Fibroblast of lung (primary cell): ENCODE data around the gene GDPD2. TPM values are rescaled to one million over a fixed set of nuclear protein-coding genes. Genes with fewer than 3 reads are reported as not detected.

ENCODE experiments used
- DNase-seq, 2 donors: peaks; one replicate each; pipeline versions ENCODE4 v3.0.0 to v3.0.0-alpha.2; 2010; ENCODE audit warnings: low read depth in 2 of 2
- H2AFZ ChIP-seq: 2 replicates; pipeline ENCODE4 v1.5.1; 2012; ENCODE audit warnings: low read length, control low read depth, inconsistent platforms
- H3K27ac ChIP-seq: 2 replicates; pipeline ENCODE4 v1.5.1; 2011; ENCODE audit warnings: low read length, control low read depth; ENCODE audit not compliant: insufficient read depth
- H3K27me3 ChIP-seq: 2 replicates; pipeline ENCODE4 v1.5.1; 2011; ENCODE audit warnings: mild to moderate bottlenecking, low read length; ENCODE audit not compliant: control insufficient read depth, insufficient read depth
- H3K36me3 ChIP-seq: 2 replicates; pipeline ENCODE4 v1.5.1; 2011; ENCODE audit warnings: low read length; ENCODE audit not compliant: control insufficient read depth, insufficient read depth
- H3K4me1 ChIP-seq: 2 replicates; pipeline ENCODE4 v1.5.1; 2011; ENCODE audit warnings: low read length; ENCODE audit not compliant: control insufficient read depth, insufficient read depth; ENCODE audit errors: extremely low read depth
- H3K4me2 ChIP-seq: 2 replicates; pipeline ENCODE4 v1.5.1; 2011; ENCODE audit warnings: low read length, control low read depth; ENCODE audit not compliant: insufficient read depth; ENCODE audit errors: extremely low read depth
- H3K4me3 ChIP-seq, 4 experiments: fragments of 200-600 bp in 1 of 4; sonication (generic) in 1 of 4; replicated peaks in 1 of 4; 2 replicates each; pipeline ENCODE4 v1.5.1; 2011 to 2016; ENCODE audit warnings: low read length in 4 of 4, low read depth in 3 of 4, mild to moderate bottlenecking in 3 of 4, control low read depth in 2 of 4, inconsistent platforms in 1 of 4, mixed read lengths in 1 of 4; ENCODE audit not compliant: insufficient read depth in 1 of 4; ENCODE audit errors: control extremely low read depth in 1 of 4
- H3K79me2 ChIP-seq: 2 replicates; pipeline ENCODE4 v1.5.1; 2012; ENCODE audit warnings: mild to moderate bottlenecking, low read length, inconsistent platforms; ENCODE audit not compliant: control insufficient read depth, insufficient read depth
- H3K9ac ChIP-seq: 2 replicates; pipeline ENCODE4 v1.5.1; 2011; ENCODE audit warnings: mild to moderate bottlenecking, low read length, control low read depth; ENCODE audit not compliant: insufficient read depth
- H3K9me3 ChIP-seq: 2 replicates; pipeline ENCODE4 v1.5.1; 2012; ENCODE audit warnings: low read depth, low read length; ENCODE audit not compliant: control insufficient read depth, insufficient read depth
- H4K20me1 ChIP-seq: 2 replicates; pipeline ENCODE4 v1.5.1; 2011; ENCODE audit warnings: low read length; ENCODE audit not compliant: control insufficient read depth, insufficient read depth; ENCODE audit errors: extremely low read depth
- EZH2 ChIP-seq: IDR thresholded peaks from 2 replicates; pipeline ENCODE4 v1.5.1; 2012; ENCODE audit warnings: low read length, control low read depth, mild to moderate bottlenecking; ENCODE audit errors: missing control alignments
- polyA plus RNA-seq, 2 donors: library from polyadenylated mRNA; depleted of rRNA in 1 of 2; stranded (reverse) in 1 of 2; unstranded in 1 of 2; fragments of >200 nt; gene quantifications; 2 replicates each; pipeline ENCODE4 v1.2.1, GENCODE V29; 2011 to 2012; ENCODE audit warnings: missing spikeins in 1 of 2
- total RNA-seq: library from RNA; depleted of rRNA; stranded (reverse); fragments of >200 nt; gene quantifications from 2 replicates; pipeline ENCODE4 v1.2.1, GENCODE V29; 2014
- TF ChIP-seq, protein P1 (sequence below), 2 donors: IDR thresholded peaks in 1 of 2; conservative IDR thresholded peaks in 1 of 2; 1 replicate in 1 of 2; 2 replicates in 1 of 2; pipeline ENCODE4 v1.5.1; 2011 to 2012; ENCODE audit warnings: low read length in 2 of 2, control low read depth in 1 of 2, inconsistent platforms in 1 of 2, low read depth in 1 of 2, mild to moderate bottlenecking in 1 of 2

Gene GDPD2
- total and polyA plus RNA-seq, 2 donors (not counting 1 experiment from before 2014, with no cell fraction given) = not detected

GRCh38 chrX:70434352-70434866 is 11.3 kb downstream of the GDPD2 start:
- peak overlapping the region; percentile 86 for H3K27ac ChIP-seq
- H3K4me2 ChIP-seq = peak overlapping the region; percentile 85
- H3K9me3 ChIP-seq = no peaks in the 10 kb centered on the region
- H3K27me3 ChIP-seq = no peaks in the 10 kb centered on the region
- no peaks in the 10 kb centered on the region for H3K4me1 ChIP-seq
- H2AFZ ChIP-seq = peak overlapping the region; percentile 60
- H3K9ac ChIP-seq = peak overlapping the region; percentile 66
- no peaks in the 10 kb centered on the region for H3K79me2 ChIP-seq
- H3K36me3 ChIP-seq = no peaks in the 10 kb centered on the region
- no peaks in the 10 kb centered on the region for H4K20me1 ChIP-seq
- DNase-seq = peak; percentile 73 to 76
- peak overlapping the region; percentile 46 to 89 (median 72) for H3K4me3 ChIP-seq
- TF ChIP-seq, protein P1, sequence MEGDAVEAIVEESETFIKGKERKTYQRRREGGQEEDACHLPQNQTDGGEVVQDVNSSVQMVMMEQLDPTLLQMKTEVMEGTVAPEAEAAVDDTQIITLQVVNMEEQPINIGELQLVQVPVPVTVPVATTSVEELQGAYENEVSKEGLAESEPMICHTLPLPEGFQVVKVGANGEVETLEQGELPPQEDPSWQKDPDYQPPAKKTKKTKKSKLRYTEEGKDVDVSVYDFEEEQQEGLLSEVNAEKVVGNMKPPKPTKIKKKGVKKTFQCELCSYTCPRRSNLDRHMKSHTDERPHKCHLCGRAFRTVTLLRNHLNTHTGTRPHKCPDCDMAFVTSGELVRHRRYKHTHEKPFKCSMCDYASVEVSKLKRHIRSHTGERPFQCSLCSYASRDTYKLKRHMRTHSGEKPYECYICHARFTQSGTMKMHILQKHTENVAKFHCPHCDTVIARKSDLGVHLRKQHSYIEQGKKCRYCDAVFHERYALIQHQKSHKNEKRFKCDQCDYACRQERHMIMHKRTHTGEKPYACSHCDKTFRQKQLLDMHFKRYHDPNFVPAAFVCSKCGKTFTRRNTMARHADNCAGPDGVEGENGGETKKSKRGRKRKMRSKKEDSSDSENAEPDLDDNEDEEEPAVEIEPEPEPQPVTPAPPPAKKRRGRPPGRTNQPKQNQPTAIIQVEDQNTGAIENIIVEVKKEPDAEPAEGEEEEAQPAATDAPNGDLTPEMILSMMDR (conservative IDR thresholded peaks at IDR 0.05 in 1 of 2, IDR thresholded peaks at IDR 0.05 in 1 of 2; ENCODE audit: low read depth in 1 of 2, low read length in 2 of 2) = no peak
- TF ChIP-seq EZH2 = no peak

- Histone ChIP-seq H3K9me3 (no peaks in the 10 kb centered on the region), H2AFZ (peak overlapping the region; percentile 26), H3K9ac (peak overlapping the region; percentile 62), H3K4me2 (peak overlapping the region; percentile 85), H3K27ac (peak overlapping the region; percentile 82), H3K79me2 (no peaks in the 10 kb centered on the region), H3K4me1 (no peaks in the 10 kb centered on the region), H3K27me3 (no peaks in the 10 kb centered on the region), H3K4me3 (peak overlapping the region; percentile 46 to 77 (median 68)), H3K36me3 (no peaks in the 10 kb centered on the region), H4K20me1 (no peaks in the 10 kb centered on the region)
- TF ChIP-seq, protein P1 (conservative IDR thresholded peaks at IDR 0.05 in 1 of 2, IDR thresholded peaks at IDR 0.05 in 1 of 2; ENCODE audit: low read depth in 1 of 2, low read length in 2 of 2) = no peak
- no peak for TF ChIP-seq EZH2
- peak; percentile 48 to 59 for DNase-seq
These were observed 11.9 kb downstream of the GDPD2 start for GRCh38 chrX:70434914-70435586.

DNA sequence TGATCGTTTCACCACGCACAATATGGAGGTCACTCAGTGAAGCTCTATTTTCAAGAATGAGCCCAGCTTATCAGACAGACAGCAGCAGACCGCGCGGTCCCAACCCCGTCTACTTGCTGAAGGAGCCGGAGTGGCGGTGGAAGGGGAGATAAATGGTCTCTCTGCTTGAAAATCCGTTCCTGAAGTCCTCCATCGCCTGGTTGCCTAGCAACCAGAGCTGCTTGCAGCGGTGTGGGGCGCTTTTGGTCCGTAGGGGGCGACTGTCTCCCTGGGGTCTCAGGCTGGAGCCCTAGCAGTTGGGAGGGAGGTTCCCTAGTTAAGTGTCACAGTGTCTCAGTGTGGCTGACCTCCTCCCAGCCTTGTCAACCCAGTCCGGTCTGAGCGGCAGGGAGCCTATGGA is 13.2 kb downstream of the GDPD2 start:
- Histone ChIP-seq H2AFZ (no peak overlapping the region), H3K36me3 (no peaks in the 10 kb centered on the region), H3K27ac (no peak overlapping the region), H3K9ac (no peak overlapping the region), H3K4me2 (no peak overlapping the region), H3K27me3 (no peaks in the 10 kb centered on the region), H3K9me3 (no peaks in the 10 kb centered on the region), H3K4me1 (no peaks in the 10 kb centered on the region), H4K20me1 (no peaks in the 10 kb centered on the region), H3K4me3 (no peak overlapping the region), H3K79me2 (no peaks in the 10 kb centered on the region)
- peak in 1 of 2 donors; percentile 9 for DNase-seq
- TF ChIP-seq, protein P1 (conservative IDR thresholded peaks at IDR 0.05 in 1 of 2, IDR thresholded peaks at IDR 0.05 in 1 of 2; ENCODE audit: low read depth in 1 of 2, low read length in 2 of 2) = peak in 1 of 2 donors; percentile 9
- no peak for TF ChIP-seq EZH2
